HUES6 (cell line): ENCODE results near the gene AGBL4.

ENCODE experiments used
- H3K27ac ChIP-seq: 2 replicates; pipeline ENCODE4 v1.7.0; 2013; ENCODE audit warnings: low read depth, mild to moderate bottlenecking, low read length, inconsistent platforms
- H3K27me3 ChIP-seq: 2 replicates; pipeline ENCODE4 v1.6.1; 2013; ENCODE audit warnings: low read length; ENCODE audit not compliant: control insufficient read depth, insufficient read depth
- H3K36me3 ChIP-seq: 2 replicates; pipeline ENCODE4 v1.6.1; 2013; ENCODE audit warnings: low read length; ENCODE audit not compliant: control insufficient read depth, insufficient read depth
- H3K4me1 ChIP-seq: 2 replicates; pipeline ENCODE4 v1.6.1; 2013; ENCODE audit warnings: low read length; ENCODE audit not compliant: control insufficient read depth, insufficient read depth
- H3K4me3 ChIP-seq: 2 replicates; pipeline ENCODE4 v1.5.1; 2013; ENCODE audit warnings: low read depth, low read length
- H3K9ac ChIP-seq: one replicate; pipeline ENCODE4 v1.6.1; 2013; ENCODE audit warnings: mild to moderate bottlenecking, low read length
- H3K9me3 ChIP-seq: 2 replicates; pipeline ENCODE4 v1.6.1; 2013; ENCODE audit warnings: low read depth, low read length; ENCODE audit not compliant: control insufficient read depth, insufficient read depth

AGBL4 gene

DNA sequence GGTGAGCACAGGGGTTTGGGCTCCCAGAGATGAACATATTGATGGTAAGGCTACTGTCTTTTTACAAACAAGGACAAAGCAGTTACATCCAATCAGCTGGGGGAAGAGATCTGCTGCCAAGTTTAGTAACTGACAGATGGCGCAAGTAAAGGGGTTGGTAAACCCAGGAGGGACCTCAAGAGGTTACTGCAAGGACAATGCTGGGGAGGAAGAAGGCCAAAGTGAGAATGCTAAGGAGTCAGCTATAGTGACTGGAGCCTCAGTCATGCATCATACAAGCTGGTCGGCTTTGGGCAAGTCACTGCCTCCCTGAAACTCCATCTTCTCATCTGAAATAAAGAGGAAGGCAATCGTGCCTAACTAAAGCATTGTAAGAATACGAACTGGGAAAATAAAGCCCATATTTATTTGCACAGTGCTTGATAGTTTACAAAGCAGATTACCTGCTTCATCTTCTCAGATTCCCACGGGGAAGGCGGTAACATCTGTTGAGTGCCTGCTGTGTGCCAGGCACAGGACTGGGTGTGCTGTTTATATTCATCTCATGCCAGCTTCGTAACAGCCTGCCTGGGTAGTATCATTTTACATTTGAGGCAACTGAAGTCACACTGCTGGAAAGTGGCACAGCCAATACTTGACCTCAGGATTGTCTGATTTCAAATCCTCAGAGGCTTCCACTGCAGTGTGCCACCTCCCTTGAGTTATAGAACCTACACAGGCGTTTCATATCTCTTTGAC, 1361.9 kb downstream of the AGBL4 start:
- Histone ChIP-seq H3K4me1 (peaks cover 9% of the 10 kb centered on the region), H3K9me3 (no peaks in the 10 kb centered on the region), H3K36me3 (no peaks in the 10 kb centered on the region), H3K27ac (no peak overlapping the region), H3K4me3 (no peak overlapping the region), H3K9ac (no peak overlapping the region), H3K27me3 (no peaks in the 10 kb centered on the region)

DNA sequence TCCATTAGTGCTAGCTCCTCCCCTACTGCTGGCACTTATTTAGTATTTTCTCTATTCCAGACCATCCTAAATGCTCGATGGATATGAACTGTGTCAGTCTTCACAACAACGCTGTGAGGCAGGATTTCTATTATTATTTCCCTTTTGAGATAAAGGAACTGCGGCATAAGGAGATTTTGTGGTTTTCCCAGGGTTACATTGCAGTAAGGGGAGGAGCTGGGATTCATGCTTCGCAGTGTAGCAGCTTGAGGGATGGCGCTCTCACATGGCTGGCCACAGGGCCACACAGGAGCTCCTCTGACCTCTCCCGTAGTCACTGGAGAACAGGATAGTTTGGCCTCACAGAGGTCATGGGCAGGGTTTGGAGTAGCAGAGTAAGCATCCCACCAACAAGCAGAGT, 1364.0 kb downstream of the AGBL4 start:
- Histone ChIP-seq H3K9ac (no peak overlapping the region), H3K27ac (no peak overlapping the region), H3K36me3 (no peaks in the 10 kb centered on the region), H3K4me1 (no peaks in the 10 kb centered on the region), H3K9me3 (no peaks in the 10 kb centered on the region), H3K27me3 (no peaks in the 10 kb centered on the region), H3K4me3 (no peak overlapping the region)

DNA sequence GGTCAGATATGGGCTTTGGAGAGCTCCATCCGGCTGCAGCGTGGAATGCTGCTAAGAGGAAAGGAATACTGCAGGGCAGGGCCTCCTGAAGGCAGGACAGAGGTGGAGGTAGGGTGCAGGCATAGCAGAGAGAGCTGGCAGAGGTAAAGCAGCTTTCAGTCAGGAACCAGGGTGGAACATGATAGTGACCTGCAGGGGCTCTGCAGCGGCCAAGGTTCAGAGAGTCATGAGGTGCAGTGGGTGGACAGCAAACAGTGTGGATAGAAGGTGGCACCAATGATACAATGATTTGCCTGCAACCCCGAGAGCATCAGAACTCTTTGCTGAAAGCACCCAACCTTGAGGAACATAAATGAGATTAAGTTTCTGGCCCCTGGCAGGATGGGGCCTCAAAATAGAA, 1366.3 kb downstream of the AGBL4 start:
- Histone ChIP-seq H3K9ac (no peak overlapping the region), H3K4me1 (no peaks in the 10 kb centered on the region), H3K36me3 (no peaks in the 10 kb centered on the region), H3K9me3 (no peaks in the 10 kb centered on the region), H3K4me3 (no peak overlapping the region), H3K27ac (no peak overlapping the region), H3K27me3 (no peaks in the 10 kb centered on the region)

DNA sequence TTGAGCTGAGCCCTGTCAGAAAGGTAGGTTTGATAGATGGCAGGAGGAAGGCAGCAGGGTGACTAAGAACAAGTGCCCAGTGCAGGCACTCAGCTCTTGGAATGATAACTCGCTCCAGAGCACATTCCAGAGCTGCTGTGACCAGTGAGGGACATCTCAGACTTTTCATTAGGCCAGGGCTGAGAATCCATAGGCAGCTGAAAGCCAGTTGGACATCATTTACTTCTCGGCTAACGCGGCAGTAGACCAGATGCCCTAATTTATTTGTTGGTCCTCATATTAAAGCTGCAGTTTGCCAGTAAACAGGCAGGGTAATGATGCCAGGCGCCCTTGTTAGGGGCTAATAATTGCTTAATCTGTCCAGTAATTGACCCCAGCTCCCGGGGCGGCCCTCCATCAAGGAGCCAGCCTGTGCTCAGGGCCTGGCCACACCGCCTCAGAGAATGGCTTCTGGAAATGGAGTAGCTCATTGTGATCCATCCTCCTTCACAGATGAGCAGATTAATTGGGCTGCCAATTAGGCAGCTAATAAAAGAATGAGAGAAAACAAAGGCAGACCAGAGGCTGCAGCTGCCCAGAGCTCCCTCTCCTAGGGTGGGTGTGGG, 1369.0 kb downstream of the AGBL4 start:
- Histone ChIP-seq H3K9ac (no peak overlapping the region), H3K9me3 (no peaks in the 10 kb centered on the region), H3K36me3 (no peaks in the 10 kb centered on the region), H3K27me3 (no peaks in the 10 kb centered on the region), H3K4me3 (no peak overlapping the region), H3K27ac (no peak overlapping the region), H3K4me1 (no peaks in the 10 kb centered on the region)

DNA sequence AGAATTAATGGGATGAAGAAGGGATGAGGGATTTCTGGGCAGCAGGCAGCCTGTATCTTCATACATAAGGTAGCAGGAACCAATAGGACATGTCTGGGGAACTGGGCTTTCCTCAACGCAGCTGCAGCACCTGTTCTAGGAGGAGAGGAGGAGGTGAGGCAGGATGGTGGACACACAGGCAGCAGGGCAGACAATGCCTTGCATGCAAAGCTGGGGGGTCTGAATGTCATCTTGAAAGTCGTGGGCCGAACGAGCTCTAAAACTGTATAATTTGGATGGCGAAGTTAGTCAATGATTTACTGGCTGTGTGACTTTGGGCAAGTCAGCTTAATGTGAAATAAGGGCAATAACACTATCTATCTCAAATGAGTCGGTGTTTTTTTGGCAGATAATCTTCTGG, 1371.4 kb downstream of the AGBL4 start:
- Histone ChIP-seq H3K27ac (no peak overlapping the region), H3K36me3 (no peaks in the 10 kb centered on the region), H3K4me3 (no peak overlapping the region), H3K27me3 (no peaks in the 10 kb centered on the region), H3K4me1 (no peaks in the 10 kb centered on the region), H3K9me3 (no peaks in the 10 kb centered on the region), H3K9ac (no peak overlapping the region)

DNA sequence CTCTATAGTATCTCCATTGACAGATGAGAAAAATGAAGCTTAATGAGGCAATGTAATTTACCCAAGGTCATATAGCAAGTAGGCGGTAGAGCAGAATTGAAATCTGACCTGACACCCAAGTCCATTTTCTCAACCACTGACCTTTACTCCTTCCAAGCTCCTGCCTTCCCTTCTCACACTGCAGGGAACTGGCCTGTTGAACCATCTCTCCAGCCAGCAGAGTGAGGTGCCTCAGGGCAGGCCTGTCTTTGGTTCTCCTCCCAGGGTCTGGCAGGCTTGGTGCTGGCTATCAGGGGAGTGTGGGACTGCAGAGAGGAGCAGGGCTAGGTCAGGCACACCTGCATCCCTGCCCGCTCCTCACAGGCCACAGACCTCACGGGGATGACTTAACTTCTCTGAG, 1373.9 kb downstream of the AGBL4 start:
- no peaks in the 10 kb centered on the region for H3K36me3 ChIP-seq
- peaks cover 17% of the 10 kb centered on the region for H3K4me1 ChIP-seq
- H3K9me3 ChIP-seq = no peaks in the 10 kb centered on the region
- H3K4me3 ChIP-seq = no peak overlapping the region
- H3K9ac ChIP-seq = no peak overlapping the region
- H3K27me3 ChIP-seq = no peaks in the 10 kb centered on the region
- H3K27ac ChIP-seq = no peak overlapping the region

DNA sequence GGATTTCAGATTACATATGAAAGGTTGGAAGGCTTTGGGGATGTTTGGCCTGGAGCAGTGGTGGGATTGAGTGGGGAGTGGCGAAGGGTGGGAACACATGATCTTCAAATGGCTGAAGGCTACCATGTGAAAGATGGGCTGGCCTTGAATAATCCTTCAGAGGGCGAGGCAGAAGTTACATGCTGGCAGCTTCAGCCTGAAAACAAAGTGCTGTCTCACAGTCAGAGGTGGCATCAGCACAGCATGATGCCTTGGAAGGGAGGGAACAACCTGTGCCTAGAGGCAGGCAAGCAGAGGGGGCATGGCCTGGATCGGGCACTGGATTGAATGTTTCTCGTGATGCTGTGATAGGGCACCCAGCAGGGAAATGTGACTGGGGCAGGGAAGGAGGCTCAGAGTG, 1377.9 kb downstream of the AGBL4 start:
- Histone ChIP-seq H3K4me3 (no peak overlapping the region; the same call in 1 of the 2 replicates), H3K9ac (no peak overlapping the region), H3K4me1 (peaks cover 22% of the 10 kb centered on the region), H3K9me3 (no peaks in the 10 kb centered on the region), H3K27me3 (0 out of 2 replicates have a peak, but pooled peaks cover 5% of the 10 kb centered on the region), H3K27ac (no peak overlapping the region), H3K36me3 (no peaks in the 10 kb centered on the region)

DNA sequence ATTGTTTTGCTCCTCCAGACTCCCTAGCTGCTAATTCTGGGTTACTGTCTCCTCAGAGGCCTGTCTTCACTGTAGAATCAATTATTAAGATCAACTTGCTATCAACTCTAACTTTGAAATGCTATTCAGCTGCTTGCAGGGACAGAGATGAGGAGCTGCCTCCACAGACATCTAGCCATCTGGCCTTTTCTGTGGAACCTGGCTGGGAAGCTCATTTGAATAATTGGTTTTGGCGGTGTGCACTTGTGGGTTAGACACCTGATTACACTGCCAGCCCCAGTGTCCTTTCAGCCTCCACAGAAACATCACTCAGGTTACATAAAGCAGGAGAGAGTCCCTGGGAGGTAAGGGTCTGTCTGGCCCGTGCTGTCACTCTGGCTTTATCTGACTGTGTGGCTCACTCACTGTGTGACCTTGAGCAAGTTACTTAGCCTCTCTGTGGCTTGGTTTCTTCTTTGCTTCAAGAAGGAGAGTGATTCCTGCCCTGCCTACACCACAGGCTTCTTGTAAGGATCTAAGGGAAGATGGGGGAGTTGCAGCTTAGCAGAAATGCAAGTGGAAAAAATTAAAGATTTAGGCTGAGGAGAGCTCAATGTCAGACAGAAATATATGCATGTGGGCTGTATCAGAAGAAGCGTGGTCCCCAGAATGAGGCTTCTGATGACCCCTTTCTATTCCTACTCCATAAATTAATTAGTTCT, 1378.7 kb downstream of the AGBL4 start:
- Histone ChIP-seq H3K9ac (no peak overlapping the region), H3K27ac (no peak overlapping the region), H3K9me3 (no peaks in the 10 kb centered on the region), H3K4me1 (peaks cover 22% of the 10 kb centered on the region), H3K36me3 (no peaks in the 10 kb centered on the region), H3K4me3 (no peak overlapping the region), H3K27me3 (0 out of 2 replicates have a peak, but pooled peaks cover 5% of the 10 kb centered on the region)

DNA sequence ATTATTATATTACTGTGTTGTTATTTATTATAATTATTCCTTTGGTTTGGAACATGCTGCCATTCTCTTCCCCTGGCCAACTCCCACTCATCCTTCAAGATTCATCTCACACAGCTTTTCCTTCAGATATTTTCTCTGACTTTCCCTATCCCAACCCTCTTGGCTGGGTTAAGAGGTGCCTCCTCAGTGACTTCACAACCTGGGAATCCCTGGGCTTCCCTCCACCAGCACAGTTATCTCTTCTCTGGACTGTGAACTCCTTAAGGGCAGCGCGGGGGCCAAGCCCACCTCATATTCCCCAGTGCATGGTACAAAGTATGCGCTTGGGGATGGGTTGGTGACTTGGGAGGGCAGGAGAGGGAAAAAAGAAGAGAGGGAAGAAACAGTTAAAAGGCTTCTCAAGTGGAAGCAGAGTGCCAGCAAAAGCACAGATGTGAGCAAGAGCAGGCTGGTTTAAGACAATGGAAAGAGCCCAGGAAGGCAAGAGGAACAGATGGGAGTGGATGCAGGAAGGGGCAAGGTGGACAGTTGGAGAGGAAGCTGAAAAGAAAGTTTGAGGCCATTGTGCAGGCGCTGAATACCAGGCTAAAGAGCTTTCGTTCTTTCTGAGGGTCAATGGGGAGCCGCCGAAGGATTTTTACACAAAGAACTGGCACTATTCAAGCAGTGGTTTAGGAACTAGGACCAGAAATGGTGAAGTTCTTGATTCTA, 1379.4 kb downstream of the AGBL4 start:
- Histone ChIP-seq H3K9me3 (no peaks in the 10 kb centered on the region), H3K9ac (no peak overlapping the region), H3K27ac (no peak overlapping the region), H3K27me3 (0 out of 2 replicates have a peak, but pooled peaks cover 5% of the 10 kb centered on the region), H3K4me3 (no peak overlapping the region), H3K36me3 (no peaks in the 10 kb centered on the region), H3K4me1 (peaks cover 22% of the 10 kb centered on the region)

DNA sequence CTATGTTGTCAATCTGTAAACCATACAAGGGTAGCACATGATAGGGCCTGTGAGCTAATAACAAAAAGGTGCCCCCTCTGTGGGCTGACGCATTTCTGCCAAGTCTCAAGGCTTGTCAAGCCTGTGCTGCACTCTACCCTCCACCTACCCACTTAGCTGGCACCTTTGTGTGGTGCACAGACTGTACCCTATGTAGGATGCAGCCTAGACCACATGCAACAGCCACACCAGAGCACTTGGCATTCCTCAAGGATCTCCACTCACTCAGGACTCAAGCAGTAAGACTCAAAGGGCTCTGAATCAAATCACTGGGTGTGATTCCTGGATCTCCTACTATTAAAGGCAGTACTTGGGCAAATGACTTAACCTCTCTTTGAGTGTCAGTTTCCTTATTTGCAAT, 1380.6 kb downstream of the AGBL4 start:
- no peak overlapping the region for H3K9ac ChIP-seq

More for the DNA sequence above, 1380.6 kb downstream of the AGBL4 start:
- 0 out of 2 replicates have a peak, but pooled peaks cover 5% of the 10 kb centered on the region for H3K27me3 ChIP-seq
- no peaks in the 10 kb centered on the region for H3K9me3 ChIP-seq
- no peak overlapping the region for H3K4me3 ChIP-seq
- H3K36me3 ChIP-seq = no peaks in the 10 kb centered on the region
- no peak overlapping the region for H3K27ac ChIP-seq
- H3K4me1 ChIP-seq = peaks cover 22% of the 10 kb centered on the region
